Measurements from ENCODE around the gene MRPL24.
"Not testable (repeated sequence)": the region's sequence is repeated elsewhere in the genome, so short reads cannot be mapped to it uniquely, and the experiment has no call there.

The MRPL24 gene

GRCh38 chr1:156740741-156741480 lies at the start of gene MRPL24:
Gene MRPL24 (minus strand): TSS chr1:156741088. CDS start chr1:156738704, 2,384 bp downstream.
- peak; percentile 96 for DNase-seq

GRCh38 chr1:156789621-156790318 lies 48.9 kb upstream of the MRPL24 start:
- no peak for DNase-seq

- no peak for DNase-seq
These were observed 47.2 kb upstream of the MRPL24 start for GRCh38 chr1:156788136-156788535.

GRCh38 chr1:156786640-156787039 lies 45.8 kb upstream of the MRPL24 start:
- no peak for DNase-seq

GRCh38 chr1:156785458-156785857 lies 44.6 kb upstream of the MRPL24 start:
- DNase-seq, result no peak

- DNase-seq, result no peak
These were observed 40.8 kb upstream of the MRPL24 start for GRCh38 chr1:156781585-156782186.

GRCh38 chr1:156777573-156777972 lies 36.7 kb upstream of the MRPL24 start:
- no peak for DNase-seq

GRCh38 chr1:156776942-156777341 lies 36.1 kb upstream of the MRPL24 start:
- no peak for DNase-seq

- no peak for DNase-seq
These were observed 34.9 kb upstream of the MRPL24 start for GRCh38 chr1:156775799-156776198.

- DNase-seq, result no peak
These were observed 32.7 kb upstream of the MRPL24 start for GRCh38 chr1:156773607-156774006.

GRCh38 chr1:156772728-156773497 lies 32.0 kb upstream of the MRPL24 start:
- DNase-seq, result no peak

GRCh38 chr1:156772222-156772621 lies 31.3 kb upstream of the MRPL24 start:
- no peak for DNase-seq

GRCh38 chr1:156768610-156769295 lies 27.9 kb upstream of the MRPL24 start:
- no peak for DNase-seq

- DNase-seq, result peak; percentile 55
These were observed 27.2 kb upstream of the MRPL24 start for GRCh38 chr1:156767879-156768604.

GRCh38 chr1:156767101-156767878 lies 26.4 kb upstream of the MRPL24 start, which contains the start of gene PRCC:
Gene PRCC (plus strand): TSS chr1:156767535. CDS start chr1:156767772, 237 bp downstream.
- peak; percentile 97 for DNase-seq

GRCh38 chr1:156766298-156767100 lies 25.6 kb upstream of the MRPL24 start:
- DNase-seq, result no peak

GRCh38 chr1:156765666-156766065 lies 24.8 kb upstream of the MRPL24 start:
- DNase-seq, result no peak

GRCh38 chr1:156765136-156765535 lies 24.2 kb upstream of the MRPL24 start:
- DNase-seq, result not testable (repeated sequence)

GRCh38 chr1:156760796-156761104 lies 19.9 kb upstream of the MRPL24 start:
- no peak for DNase-seq
